ENCODE results near the gene COA5.

DNA sequence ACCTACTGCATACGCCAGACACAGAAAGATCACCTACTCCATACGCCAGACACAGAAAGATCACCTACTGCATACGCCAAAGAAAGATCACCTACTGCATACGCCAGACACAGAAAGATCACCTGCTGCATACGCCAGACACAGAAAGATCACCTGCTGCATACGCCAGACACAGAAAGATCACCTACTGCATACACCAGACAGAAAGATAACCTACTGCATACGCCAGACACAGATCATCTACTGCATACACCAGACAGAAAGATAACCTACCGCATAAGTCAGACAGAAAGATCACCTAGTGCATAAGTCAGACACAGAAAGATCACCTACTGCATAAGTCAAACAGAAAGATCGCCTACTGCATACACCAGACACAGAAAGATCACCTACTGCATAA, 25.8 kb downstream of the COA5 start:
- TF ChIP-seq EZH2 (IDR thresholded peaks at IDR 0.05; ENCODE audit: insufficient read depth, poor library complexity, severe bottlenecking) (no peak), EZH2phosphoT487 (IDR thresholded peaks at IDR 0.05; ENCODE audit: insufficient read depth, low read depth) (no peak)
